Measurements from ENCODE around the gene PPP1R13B. TPM values are rescaled to one million over a fixed set of nuclear protein-coding genes. Genes with fewer than 3 reads are reported as not detected.

Gene PPP1R13B
- total RNA-seq, 1 donor from 2014 or later = 54.0 TPM

GRCh38 chr14:103731916-103732867 lies 115.2 kb downstream of the PPP1R13B start:
- no peak for DNase-seq (ENCODE audit: low spot score)

GRCh38 chr14:103731481-103731880 lies 115.9 kb downstream of the PPP1R13B start:
- DNase-seq (ENCODE audit: low spot score) = no peak

- DNase-seq (ENCODE audit: low spot score) = no peak
Observed at GRCh38 chr14:103730490-103731035, 116.8 kb downstream of the PPP1R13B start.

- no peak for DNase-seq (ENCODE audit: low spot score)
Observed at GRCh38 chr14:103729496-103730448, 117.6 kb downstream of the PPP1R13B start.

GRCh38 chr14:103728721-103729120 lies 118.7 kb downstream of the PPP1R13B start:
- DNase-seq (ENCODE audit: low spot score) = no peak

GRCh38 chr14:103728141-103728540 lies 119.2 kb downstream of the PPP1R13B start:
- DNase-seq (ENCODE audit: low spot score) = no peak

DNA sequence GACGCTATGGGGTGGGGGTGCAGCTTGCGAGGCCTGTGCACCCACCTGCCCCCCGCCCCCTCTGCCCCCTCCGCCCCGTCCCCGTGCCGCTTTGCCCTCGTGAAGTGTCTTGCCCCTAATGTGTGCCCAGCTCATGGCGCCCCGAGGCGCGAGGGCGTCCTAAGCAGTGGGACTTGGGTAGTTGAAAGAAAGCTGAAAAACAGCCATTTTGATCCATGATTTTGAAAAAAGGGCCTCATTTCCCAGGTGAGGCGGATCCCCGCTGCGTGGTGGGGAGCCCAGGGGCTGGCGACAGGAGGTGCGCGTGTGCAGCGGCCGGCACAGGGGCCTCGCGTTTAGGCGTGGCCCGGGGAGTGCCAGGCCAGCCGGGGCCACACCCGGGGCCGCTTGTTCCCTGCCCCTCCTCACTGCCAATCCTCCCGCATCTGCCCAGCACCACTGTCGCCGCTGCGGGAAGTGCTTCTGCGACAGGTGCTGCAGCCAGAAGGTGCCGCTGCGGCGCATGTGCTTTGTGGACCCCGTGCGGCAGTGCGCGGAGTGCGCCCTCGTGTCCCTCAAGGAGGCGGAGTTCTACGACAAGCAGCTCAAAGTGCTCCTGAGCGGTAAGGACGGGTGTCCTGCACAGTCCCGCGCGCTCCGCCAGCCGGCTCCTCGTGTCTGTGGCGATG lies 119.9 kb downstream of the PPP1R13B start:
- peak; percentile 61 for DNase-seq (ENCODE audit: low spot score)

DNA sequence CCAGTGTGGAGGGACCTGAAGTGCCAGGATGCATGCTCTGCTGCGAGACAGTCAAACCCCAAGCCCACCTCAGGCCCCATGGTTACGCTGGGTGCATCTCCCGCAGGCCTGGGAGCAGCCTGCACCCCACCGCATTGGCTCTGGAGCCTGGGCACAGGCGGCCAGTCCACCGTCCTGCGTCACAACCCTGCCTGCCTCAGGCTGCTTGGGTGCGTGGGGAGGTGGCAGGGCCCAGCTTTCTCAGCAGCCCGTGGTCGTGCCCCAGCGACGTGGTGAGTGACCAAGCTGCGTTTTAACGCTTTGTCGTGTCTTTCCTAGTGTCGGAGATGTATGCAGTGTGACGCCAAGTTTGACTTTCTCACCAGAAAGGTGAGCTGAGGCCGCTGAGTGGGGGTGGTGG lies 120.9 kb downstream of the PPP1R13B start:
- DNase-seq (ENCODE audit: low spot score) = no peak

GRCh38 chr14:103725739-103726395 lies 121.5 kb downstream of the PPP1R13B start:
- no peak for DNase-seq (ENCODE audit: low spot score)

DNA sequence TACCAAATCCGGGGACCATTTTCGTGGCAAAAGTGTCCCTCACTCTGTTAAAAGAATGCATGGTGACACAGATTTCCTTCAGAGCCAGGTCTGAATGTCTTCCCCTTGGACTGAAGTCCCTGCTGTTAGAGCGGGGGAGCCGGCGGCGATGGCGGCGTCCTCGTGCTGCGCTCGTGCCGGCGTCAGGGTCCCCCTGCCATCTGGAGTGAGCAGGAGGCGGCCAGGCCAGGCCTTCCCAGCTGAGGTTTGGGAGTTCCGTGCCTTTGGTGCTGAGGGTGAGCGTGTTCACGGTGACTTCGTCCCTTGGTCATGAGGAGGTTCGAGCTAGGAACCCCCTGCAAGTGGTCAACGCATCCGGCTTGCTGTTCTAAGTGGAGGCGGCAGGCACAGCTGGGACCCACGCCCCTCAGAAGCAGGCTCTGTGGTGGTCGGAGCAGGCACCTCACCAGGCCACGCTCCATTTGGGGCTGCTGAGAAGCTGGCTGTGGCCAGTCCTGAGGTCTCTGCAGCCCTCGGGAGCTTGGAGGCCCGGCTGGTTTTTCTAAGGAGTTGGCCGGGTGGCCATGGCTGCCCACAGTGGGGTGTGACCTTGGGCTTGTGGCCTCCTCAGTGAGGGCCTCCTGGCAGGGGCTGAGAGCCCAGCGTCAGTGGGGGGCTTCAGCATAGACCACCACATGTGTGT lies 122.2 kb downstream of the PPP1R13B start:
- no peak for DNase-seq (ENCODE audit: low spot score)

DNA sequence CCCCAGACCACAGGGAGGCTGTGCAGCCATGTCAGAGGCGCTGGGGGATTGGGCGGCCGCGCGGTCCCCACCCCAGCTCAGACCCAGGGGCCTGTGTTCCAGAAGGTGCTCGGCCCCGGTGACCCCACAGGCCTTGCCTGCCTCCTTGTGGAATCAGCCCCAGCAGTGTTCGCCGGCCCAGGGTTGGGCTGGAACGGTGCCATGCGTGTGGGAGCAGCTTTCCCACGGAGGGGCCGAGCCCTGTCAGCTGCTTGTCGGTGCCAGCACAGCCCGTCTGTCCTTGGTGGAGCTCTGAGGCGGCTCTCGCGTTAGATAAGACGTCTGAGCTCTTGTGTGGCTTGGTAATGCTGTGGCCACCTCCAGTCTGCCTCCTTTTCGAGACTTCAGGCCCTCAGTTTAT lies 123.3 kb downstream of the PPP1R13B start:
- no peak for DNase-seq (ENCODE audit: low spot score)

DNA sequence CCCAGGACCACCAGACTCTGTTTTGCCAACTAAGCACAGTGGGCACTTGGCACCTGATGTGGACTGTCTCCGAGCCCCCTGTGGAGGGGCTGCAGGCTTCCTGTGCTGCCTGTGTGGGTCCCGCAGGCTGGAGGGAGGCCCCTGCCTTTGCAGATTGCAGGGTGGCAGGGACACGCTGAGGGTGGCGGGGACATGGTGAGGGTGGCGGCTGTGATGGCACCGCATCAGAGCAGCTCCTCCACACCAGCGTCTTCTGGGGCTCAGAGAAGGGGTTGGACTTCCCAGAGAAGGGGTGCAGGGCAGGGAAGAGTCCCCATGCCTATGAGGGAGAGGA lies 123.7 kb downstream of the PPP1R13B start:
- DNase-seq (ENCODE audit: low spot score) = no peak

GRCh38 chr14:103721334-103722120 lies 125.8 kb downstream of the PPP1R13B start:
- no peak for DNase-seq (ENCODE audit: low spot score)

DNA sequence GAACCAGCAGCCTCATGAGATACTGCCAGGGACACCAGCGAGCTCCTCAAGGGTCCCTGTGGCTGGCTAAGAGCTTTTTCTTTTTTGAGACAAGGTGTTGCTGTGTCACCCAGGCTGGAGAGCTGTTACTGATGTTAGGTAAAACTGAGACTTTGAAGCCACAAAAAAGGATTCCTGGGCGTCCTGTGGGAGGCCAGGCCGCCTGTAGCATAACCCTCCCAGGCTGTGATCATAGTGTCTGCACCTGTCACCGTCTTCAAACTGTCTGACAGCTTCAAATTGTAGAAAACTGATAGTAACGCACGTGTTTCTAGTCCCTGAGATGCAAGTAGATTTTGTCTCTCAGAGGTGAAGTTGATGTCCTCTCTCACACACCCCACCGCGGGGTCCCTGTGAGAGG lies 127.6 kb downstream of the PPP1R13B start:
- no peak for DNase-seq (ENCODE audit: low spot score)

DNA sequence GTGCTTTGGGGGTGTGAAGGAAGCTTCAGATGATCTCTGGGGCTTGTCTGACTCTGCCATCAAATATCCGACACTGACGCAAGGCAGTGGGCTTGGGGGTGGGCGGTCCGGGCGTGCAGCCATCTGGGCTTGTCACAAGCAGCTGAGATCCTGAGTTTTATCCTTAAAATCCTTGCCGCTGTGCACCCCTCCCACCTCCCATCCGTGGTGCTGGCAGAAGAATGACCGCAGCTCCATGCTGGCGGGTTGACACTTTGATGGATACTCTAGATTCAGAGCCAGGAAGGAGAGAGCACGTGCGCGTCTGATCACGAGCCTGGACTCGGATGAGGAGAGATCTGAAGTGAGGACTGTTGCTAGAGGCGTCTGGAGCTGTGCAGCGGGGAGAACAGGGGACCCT lies 128.8 kb downstream of the PPP1R13B start:
- no peak for DNase-seq (ENCODE audit: low spot score)

GRCh38 chr14:103716899-103717411 lies 130.4 kb downstream of the PPP1R13B start:
- DNase-seq (ENCODE audit: low spot score) = no peak

DNA sequence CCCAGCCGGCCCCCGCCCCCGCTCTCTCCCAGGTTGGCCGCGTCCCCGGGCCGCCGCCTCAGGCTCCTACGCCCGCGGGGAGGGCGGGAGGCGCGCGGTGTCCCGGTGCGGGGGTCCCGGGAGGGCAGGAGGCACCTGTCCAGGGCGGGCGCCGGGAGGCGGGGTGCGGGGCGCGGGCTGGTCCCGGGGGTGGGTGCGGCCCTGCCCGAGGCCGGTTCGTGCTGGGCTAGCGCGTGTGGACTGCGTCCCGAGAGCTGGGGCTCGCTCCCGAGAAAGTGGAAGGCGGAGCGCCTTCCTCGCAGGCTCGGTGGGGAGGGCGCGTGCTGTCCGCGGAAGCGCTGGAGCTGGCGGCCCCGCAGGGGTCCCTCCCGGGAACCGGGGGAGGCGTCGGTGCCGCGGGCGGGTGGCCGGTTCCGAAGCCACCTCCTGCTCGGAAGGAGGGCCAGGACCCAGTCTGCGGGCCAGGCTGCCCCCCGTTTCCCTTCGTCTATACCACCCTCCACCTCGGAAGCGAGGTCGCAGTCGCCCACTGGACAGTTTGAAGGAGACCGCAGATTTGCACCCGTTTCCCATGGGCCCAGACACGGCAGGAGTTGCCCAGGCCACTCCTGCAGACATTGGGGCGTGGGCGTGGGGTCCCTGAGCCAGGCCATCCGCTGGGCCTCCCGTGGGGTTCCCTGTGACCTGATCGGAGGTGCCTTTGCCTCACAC lies 131.1 kb downstream of the PPP1R13B start:
- no peak for DNase-seq (ENCODE audit: low spot score)

- peak; percentile 100 for DNase-seq (ENCODE audit: low spot score)
Observed at GRCh38 chr14:103715052-103716000, 132.0 kb downstream of the PPP1R13B start, which contains the start of the genes XRCC3 and ZFYVE21. Gene XRCC3, minus strand, starts transcription at chr14:103715451. Its CDS starts 4,364 bp downstream, at chr14:103711087. Gene ZFYVE21, plus strand, starts transcription at chr14:103715810. Its CDS starts 32 bp downstream, at chr14:103715842.

All from mucosa of gallbladder (tissue), 1 donor.